ENCODE data around the gene RNF41. TPM values are rescaled to one million over a fixed set of nuclear protein-coding genes. Genes with fewer than 3 reads are reported as not detected.

Gene RNF41
- total RNA-seq, 6 experiments from 2014 or later: 65.9 to 103 (median 71.2) TPM

- peaks cover 25% of the 10 kb centered on the region for H3K4me1 Mint-ChIP-seq (ENCODE audit: low read depth)
- TF ChIP-seq CTCF (IDR thresholded peaks at IDR 0.05): no peak
- no peak overlapping the region for H3K4me3 Mint-ChIP-seq
- no peaks in the 10 kb centered on the region for H3K9me3 Mint-ChIP-seq
- peaks cover 46% of the 10 kb centered on the region for H3K36me3 Mint-ChIP-seq (ENCODE audit: low read depth)
- peaks cover 38% of the 10 kb centered on the region for H3K27me3 Mint-ChIP-seq (ENCODE audit: insufficient read depth)
- no peak for DNase-seq
- peak overlapping the region; percentile 63 for H3K27ac Mint-ChIP-seq
Observed at GRCh38 chr12:56165369-56165768, 56.4 kb downstream of the RNF41 start.

GRCh38 chr12:56164345-56164729 is 57.4 kb downstream of the RNF41 start:
- peaks cover 36% of the 10 kb centered on the region for H3K27me3 Mint-ChIP-seq (ENCODE audit: insufficient read depth)
- H3K27ac Mint-ChIP-seq: peak overlapping the region; percentile 96
- DNase-seq: no peak
- TF ChIP-seq CTCF (IDR thresholded peaks at IDR 0.05): no peak
- peak overlapping the region; percentile 55 for H3K4me3 Mint-ChIP-seq
- no peaks in the 10 kb centered on the region for H3K9me3 Mint-ChIP-seq
- H3K4me1 Mint-ChIP-seq (ENCODE audit: low read depth): peaks cover 32% of the 10 kb centered on the region
- peaks cover 47% of the 10 kb centered on the region for H3K36me3 Mint-ChIP-seq (ENCODE audit: low read depth)

GRCh38 chr12:56163533-56164344 is 58.0 kb downstream of the RNF41 start:
- Mint-ChIP-seq H3K27me3 (ENCODE audit: insufficient read depth) (peaks cover 42% of the 10 kb centered on the region), H3K4me1 (ENCODE audit: low read depth) (peaks cover 32% of the 10 kb centered on the region), H3K9me3 (peaks cover 5% of the 10 kb centered on the region; the same call in 1 of the 2 replicates), H3K4me3 (peak overlapping the region; percentile 55), H3K36me3 (ENCODE audit: low read depth) (peaks cover 53% of the 10 kb centered on the region), H3K27ac (peak overlapping the region; percentile 96)
- DNase-seq: no peak
- TF ChIP-seq CTCF (IDR thresholded peaks at IDR 0.05): no peak

GRCh38 chr12:56162468-56163290 is 59.0 kb downstream of the RNF41 start:
- Mint-ChIP-seq H3K27ac (peak overlapping the region; percentile 96), H3K27me3 (ENCODE audit: insufficient read depth) (peaks cover 45% of the 10 kb centered on the region), H3K9me3 (peaks cover 12% of the 10 kb centered on the region), H3K4me3 (0 out of 2 replicates have a peak overlapping the region, but pooled peaks have one; percentile 30), H3K36me3 (ENCODE audit: low read depth) (peaks cover 55% of the 10 kb centered on the region), H3K4me1 (ENCODE audit: low read depth) (peaks cover 33% of the 10 kb centered on the region)
- DNase-seq: no peak
- no peak for TF ChIP-seq CTCF (IDR thresholded peaks at IDR 0.05)

- Mint-ChIP-seq H3K27ac (peak overlapping the region; percentile 96), H3K36me3 (ENCODE audit: low read depth) (peaks cover 51% of the 10 kb centered on the region), H3K27me3 (ENCODE audit: insufficient read depth) (peaks cover 43% of the 10 kb centered on the region), H3K9me3 (peaks cover 12% of the 10 kb centered on the region), H3K4me3 (peak overlapping the region; percentile 98), H3K4me1 (ENCODE audit: low read depth) (peaks cover 41% of the 10 kb centered on the region)
- no peak for DNase-seq
- no peak for TF ChIP-seq CTCF (IDR thresholded peaks at IDR 0.05)
Observed at GRCh38 chr12:56161690-56162351, 59.9 kb downstream of the RNF41 start.
